K562 (cell line): Measurements from ENCODE around the gene RAD54L. TPM values are rescaled to one million over a fixed set of nuclear protein-coding genes. Genes with fewer than 3 reads are reported as not detected.

Experiments used
- ATF7 ChIP-seq: fragments of 450-650 bp; IDR thresholded peaks from 2 replicates; pipeline ENCODE4 v1.7.1; 2014; ENCODE audit warnings: mild to moderate bottlenecking, moderate library complexity
- C11orf30 ChIP-seq: fragments of 450-650 bp; IDR thresholded peaks from 2 replicates; pipeline ENCODE4 v1.6.1; 2016; ENCODE audit warnings: low read depth, mild to moderate bottlenecking
- CBX8 ChIP-seq: fragments of 200-600 bp; sonication (generic); IDR thresholded peaks from 2 replicates; pipeline ENCODE4 v1.6.1; 2012; ENCODE audit warnings: borderline replicate concordance, mixed run types, low read depth, mild to moderate bottlenecking, moderate library complexity, mixed read lengths, low read length, control low read depth, inconsistent platforms; ENCODE audit not compliant: poor library complexity, severe bottlenecking; ENCODE audit errors: extremely low read depth
- CHD1 ChIP-seq: fragments of 200-600 bp; sonication (generic); IDR thresholded peaks from one replicate; pipeline ENCODE4 v1.6.1; 2012; ENCODE audit warnings: mild to moderate bottlenecking, moderate library complexity, low read length, inconsistent platforms
- FOXM1 ChIP-seq, 2 experiments: fragments of 450-650 bp in 1 of 2; sonication (generic) in 1 of 2; formaldehyde crosslinking in 1 of 2; IDR thresholded peaks; 2 replicates each; pipeline versions ENCODE4 v1.6.1 to v1.9.0; 2017 to 2022; ENCODE audit warnings: low read depth in 2 of 2, mild to moderate bottlenecking in 2 of 2, missing genetic modification reagents in 1 of 2, moderate library complexity in 1 of 2
- HDAC1 ChIP-seq, 2 experiments: fragments of 450-650 bp; IDR thresholded peaks; 2 replicates each; pipeline ENCODE4 v1.6.1; 2016 to 2017; ENCODE audit warnings: inconsistent platforms in 1 of 2, mild to moderate bottlenecking in 1 of 2, moderate library complexity in 1 of 2
- KDM2B ChIP-seq: fragments of 250-450 bp; sonication (Bioruptor Pico); IDR thresholded peaks from 2 replicates; pipeline ENCODE4 v1.8.0; 2021; ENCODE audit warnings: mild to moderate bottlenecking, moderate library complexity
- L3MBTL2 ChIP-seq: fragments of 450-650 bp; IDR thresholded peaks from 2 replicates; pipeline ENCODE4 v1.6.1; 2016; ENCODE audit warnings: mild to moderate bottlenecking, moderate library complexity
- RCOR1 ChIP-seq, 2 experiments: IDR thresholded peaks; 2 replicates each; pipeline ENCODE4 v1.6.1; 2012; ENCODE audit warnings: low read depth in 2 of 2, low read length in 2 of 2, borderline replicate concordance in 1 of 2, improper control_type of control experiment in 1 of 2
- SIRT6 ChIP-seq: IDR thresholded peaks from one replicate; pipeline ENCODE4 v1.6.1; 2012; ENCODE audit warnings: low read depth, mild to moderate bottlenecking, control low read depth, inconsistent platforms, low read length, moderate library complexity
- SMARCB1 ChIP-seq: IDR thresholded peaks from 2 replicates; pipeline ENCODE4 v1.6.1; 2011; ENCODE audit warnings: improper control_type of control experiment, low read depth; ENCODE audit not compliant: insufficient read length
- SMARCC2 ChIP-seq: fragments of 450-650 bp; IDR thresholded peaks from 2 replicates; pipeline ENCODE4 v1.6.1; 2017; ENCODE audit warnings: antibody characterized with exemption, moderate library complexity, mild to moderate bottlenecking, low read depth
- SRSF9 ChIP-seq: fragments of 200-400 bp; formaldehyde crosslinking; IDR thresholded peaks from 2 replicates; pipeline ENCODE4 v1.6.1; 2017; ENCODE audit warnings: low read depth, low read length, borderline replicate concordance
- TARDBP ChIP-seq: fragments of 450-650 bp; IDR thresholded peaks from 2 replicates; pipeline ENCODE4 v1.6.1; 2016
- TCFL5 ChIP-seq: fragments of 250-450 bp; sonication (Bioruptor Pico); conservative IDR thresholded peaks from 2 replicates; pipeline ENCODE4 v1.6.1; 2021; ENCODE audit warnings: mild to moderate bottlenecking, moderate library complexity, matching md5 sums
- TFAP4 ChIP-seq: sonication (generic); formaldehyde crosslinking; IDR thresholded peaks from 2 replicates; pipeline ENCODE4 v1.8.0; 2022; ENCODE audit warnings: missing genetic modification reagents, mild to moderate bottlenecking, moderate library complexity, borderline replicate concordance
- YY1 ChIP-seq, 3 experiments: IDR thresholded peaks; 2 replicates each; pipeline ENCODE4 v1.6.1; 2011; ENCODE audit warnings: low read length in 2 of 3, mild to moderate bottlenecking in 2 of 3, moderate library complexity in 2 of 3, borderline replicate concordance in 1 of 3, control low read depth in 1 of 3, low read depth in 1 of 3; ENCODE audit not compliant: insufficient read depth in 3 of 3, insufficient replicate concordance in 2 of 3, control insufficient read depth in 1 of 3, insufficient read length in 1 of 3; ENCODE audit errors: extremely low read depth in 1 of 3
- ZC3H8 ChIP-seq: fragments of 450-650 bp; IDR thresholded peaks from 2 replicates; pipeline ENCODE4 v1.6.1; 2017
- ZNF212 ChIP-seq: fragments of 450-650 bp; formaldehyde crosslinking; IDR thresholded peaks from 2 replicates; pipeline ENCODE4 v1.4.0; 2020; ENCODE audit warnings: mild to moderate bottlenecking
- ZNF253 ChIP-seq: fragments of 250-450 bp; sonication (Bioruptor Pico); conservative IDR thresholded peaks from 2 replicates; pipeline ENCODE4 v1.6.1; 2021; ENCODE audit warnings: mild to moderate bottlenecking
- ZNF512 ChIP-seq: IDR thresholded peaks from 2 replicates; pipeline ENCODE4 v1.6.1; 2016; ENCODE audit warnings: missing genetic modification characterization, missing compliant biosample characterization
- ZNF76 ChIP-seq: fragments of 250-450 bp; sonication (Bioruptor Pico); IDR thresholded peaks from 2 replicates; pipeline ENCODE4 v1.4.0; 2020; ENCODE audit warnings: mild to moderate bottlenecking, moderate library complexity, borderline replicate concordance
- polyA plus RNA-seq, 8 experiments: library from polyadenylated mRNA; depleted of rRNA in 4 of 8; stranded (reverse) in 5 of 8; unstranded in 3 of 8; fragments of >200 nt; fragmentation: Nextera tagmentation in 2 of 8; fragmentation: Illumina TruSeq in 1 of 8; extraction: Ambion mirVana in 2 of 8; extraction: Trizol in 1 of 8; gene quantifications; 2 replicates each; pipeline versions ENCODE4 v1.2.1 to v1.2.3, GENCODE V29; 2011 to 2014; ENCODE audit warnings: inconsistent platforms in 1 of 8, missing spikeins in 1 of 8
- total RNA-seq, 7 experiments: library from RNA; depleted of rRNA in 6 of 7; stranded (reverse); fragments of >200 nt in 6 of 7; fragmentation: Illumina TruSeq in 2 of 7; extraction: Trizol in 2 of 7; gene quantifications; 2 replicates each; pipeline versions ENCODE4 v1.2.1 to v1.2.3, GENCODE V29; 2011 to 2021; ENCODE audit warnings: low replicate concordance in 1 of 7

The RAD54L gene
- total and polyA plus RNA-seq, 9 of the 15 experiments (the other 6 are each of a cell fraction or from before 2014, with no cell fraction given): 17.9 to 92.3 (median 37.5) TPM

- TF ChIP-seq ZNF76 (CRISPR knock-in tag) (peak; percentile 50; the same call in 1 of the 2 replicates), ATF7 (peak; percentile 100), TCFL5 (no peak), ZNF253 (CRISPR knock-in tag) (no peak), KDM2B (CRISPR knock-in tag) (no peak), CHD1 (no peak), SMARCB1 (no peak), CBX8 (no peak), ZNF212 (CRISPR knock-in tag) (no peak), TARDBP (peak; percentile 80; the same call in 1 of the 2 replicates), L3MBTL2 (peak; percentile 78), FOXM1 (IDR thresholded peaks at IDR 0.05; ENCODE audit: low read depth) (peak; percentile 87), FOXM1 (CRISPR knock-in tag; IDR thresholded peaks at IDR 0.05; ENCODE audit: low read depth) (no peak), C11orf30 (peak; percentile 69; the same call in 1 of the 2 replicates), ZNF512 (no peak), SMARCC2 (0 out of 2 replicates have a peak, but pooled peaks have one; percentile 36), YY1 (IDR thresholded peaks at IDR 0.05; ENCODE audit: borderline replicate concordance in 1 of 3, control insufficient read depth in 1 of 3, extremely low read depth in 1 of 3, insufficient read depth in 3 of 3, insufficient read length in 1 of 3, insufficient replicate concordance in 2 of 3, low read depth in 1 of 3, low read length in 2 of 3) (peak; percentile 99 to 100 (median 100)), ZC3H8 (no peak), RCOR1 (IDR thresholded peaks at IDR 0.05; ENCODE audit: borderline replicate concordance in 1 of 2, low read depth in 2 of 2, low read length in 2 of 2) (peak in 1 of 2 experiments; percentile 43; a peak in 2 of 4 replicates), HDAC1 (IDR thresholded peaks at IDR 0.05) (peak in 1 of 2 experiments; percentile 87; a peak in 2 of 4 replicates), TFAP4 (CRISPR knock-in tag) (peak; percentile 93), SRSF9 (no peak), SIRT6 (no peak)
These were observed 55.7 kb downstream of the RAD54L start, which contains the start of the genes LRRC41 and UQCRH (continued) for GRCh38 chr1:46303038-46303871.
